Measurements from ENCODE around the gene TM9SF4.
A peak's percentile ranks its signal among the peaks of the same experiment; 100 is the strongest.

Gene TM9SF4

DNA sequence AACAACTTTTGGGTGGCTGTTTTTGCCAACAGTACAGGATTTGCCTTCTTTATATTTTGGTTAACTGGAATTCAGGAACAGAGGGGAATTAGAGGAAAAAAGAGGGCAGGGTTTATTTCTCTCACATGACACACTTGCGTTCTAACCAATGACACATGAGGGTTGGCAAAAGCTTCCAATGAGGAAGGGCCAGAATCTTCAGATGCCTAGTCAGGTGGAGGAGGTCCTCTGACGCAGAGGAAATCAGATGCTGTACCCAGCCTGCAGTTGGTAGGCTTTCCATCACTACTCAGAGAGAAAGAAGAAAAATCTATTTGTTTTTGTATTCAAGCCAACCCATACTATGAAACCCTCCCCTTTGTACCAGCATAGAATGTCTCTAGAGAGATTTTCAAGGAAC is 20.8 kb downstream of the TM9SF4 start:
- DNase-seq = no peak

DNA sequence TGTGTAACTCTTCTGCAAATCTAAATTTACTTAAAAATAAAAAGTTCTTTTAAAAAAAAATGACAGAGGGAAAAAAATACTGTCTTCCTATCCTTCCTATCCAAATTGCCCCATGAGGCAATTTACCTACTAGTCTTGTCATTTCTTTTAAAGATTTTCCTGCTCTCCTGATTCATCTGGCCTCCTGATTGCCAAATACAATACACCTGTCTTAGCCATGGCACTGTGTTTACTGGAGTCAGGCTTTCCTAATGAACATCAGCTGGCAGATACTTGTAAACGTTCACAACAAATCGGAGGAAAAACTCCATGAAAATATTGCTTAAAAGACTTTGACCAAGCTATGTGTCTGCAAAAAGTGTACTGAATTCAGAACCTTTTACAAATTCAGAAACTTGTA is 21.5 kb downstream of the TM9SF4 start:
- DNase-seq = no peak

DNA sequence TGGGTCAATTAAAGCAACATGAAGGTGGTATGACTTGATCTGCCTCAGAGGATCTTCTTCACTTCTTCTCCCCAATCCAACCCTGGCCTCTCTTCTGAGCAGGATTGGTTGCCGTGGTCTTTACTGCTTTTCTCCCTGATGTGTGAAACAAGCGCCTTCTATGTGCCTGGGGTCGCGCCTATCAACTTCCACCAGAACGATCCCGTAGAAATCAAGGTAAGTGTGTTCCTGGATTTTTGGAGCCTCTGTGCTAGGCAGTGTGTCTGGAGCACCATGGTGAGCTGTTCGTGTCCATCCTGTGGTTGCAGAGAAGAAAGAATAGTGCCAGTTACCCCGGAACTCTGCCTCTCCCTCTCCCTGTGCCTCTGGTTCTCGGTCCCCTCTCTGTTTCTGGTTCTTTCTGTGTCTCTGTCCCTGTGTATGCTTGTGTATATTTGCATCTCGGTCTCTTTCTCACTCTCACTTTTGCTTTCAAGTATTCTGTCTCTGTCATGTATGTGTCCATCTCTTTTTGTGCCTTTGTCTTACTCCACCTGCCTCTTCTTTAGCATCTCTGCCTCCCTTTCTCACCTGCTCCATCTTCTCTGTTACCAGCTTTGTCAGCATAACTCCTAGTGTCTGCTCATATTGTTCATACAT is 23.5 kb downstream of the TM9SF4 start:
- DNase-seq = no peak

DNA sequence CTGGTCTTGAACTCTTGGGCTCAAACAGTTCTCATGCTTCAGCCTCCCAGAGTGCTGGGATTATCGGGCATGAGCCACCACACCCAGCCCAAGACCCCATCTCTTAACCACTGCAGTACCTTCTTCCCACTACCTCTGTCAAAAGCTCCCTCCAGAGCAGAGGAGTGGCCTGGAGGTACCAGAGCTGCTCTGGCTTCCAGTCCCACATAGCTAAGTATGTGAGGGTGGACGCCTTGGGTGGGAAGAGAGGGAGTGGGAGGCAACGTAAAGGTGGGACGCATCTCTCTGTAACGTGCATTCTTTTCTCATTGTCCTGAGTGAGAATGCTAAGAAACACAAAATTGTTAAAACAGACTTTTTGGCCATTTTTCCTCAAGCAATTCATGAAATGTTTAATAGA is 24.5 kb downstream of the TM9SF4 start:
- DNase-seq = no peak

DNA sequence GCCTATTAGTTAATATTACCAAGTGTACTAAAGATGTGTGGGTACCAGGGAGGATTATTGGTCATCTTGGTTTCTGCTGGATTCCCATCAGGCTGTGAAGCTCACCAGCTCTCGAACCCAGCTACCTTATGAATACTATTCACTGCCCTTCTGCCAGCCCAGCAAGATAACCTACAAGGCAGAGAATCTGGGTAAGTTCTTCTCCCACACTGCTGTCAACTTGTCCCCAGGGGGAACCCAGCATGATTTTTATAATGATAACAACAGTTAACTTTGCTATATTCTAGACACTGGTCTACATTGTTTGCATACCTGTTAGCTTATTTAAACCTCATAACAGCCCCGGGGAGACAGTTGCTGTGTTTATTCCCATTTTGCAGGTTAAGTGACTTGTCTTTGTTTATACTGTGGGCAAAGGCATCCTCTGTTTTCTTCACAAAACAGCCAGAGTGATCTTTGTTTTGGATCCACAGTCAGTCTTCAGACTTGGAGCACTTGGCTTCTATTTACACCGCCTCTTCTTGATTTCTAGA is 26.5 kb downstream of the TM9SF4 start:
- DNase-seq = no peak

DNA sequence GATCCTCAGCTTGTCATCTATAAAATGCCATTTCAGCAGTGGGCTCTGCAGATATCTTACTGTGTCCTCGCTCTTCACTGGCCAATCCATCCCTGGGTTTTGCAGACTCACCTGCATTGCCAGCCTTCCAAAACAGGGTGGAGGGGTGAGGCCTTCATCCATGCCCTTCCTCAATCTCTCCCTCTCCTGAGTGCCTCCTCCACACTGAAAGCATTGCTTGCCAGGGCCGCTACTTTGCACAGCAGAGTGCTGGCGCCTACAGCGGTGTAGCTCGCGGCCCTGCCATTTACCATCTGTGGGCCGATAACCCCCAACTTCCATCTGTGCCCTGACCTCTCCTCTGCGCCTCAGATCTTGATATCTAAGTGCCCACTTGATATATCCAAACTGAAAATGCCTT is 29.4 kb downstream of the TM9SF4 start:
- DNase-seq = no peak

DNA sequence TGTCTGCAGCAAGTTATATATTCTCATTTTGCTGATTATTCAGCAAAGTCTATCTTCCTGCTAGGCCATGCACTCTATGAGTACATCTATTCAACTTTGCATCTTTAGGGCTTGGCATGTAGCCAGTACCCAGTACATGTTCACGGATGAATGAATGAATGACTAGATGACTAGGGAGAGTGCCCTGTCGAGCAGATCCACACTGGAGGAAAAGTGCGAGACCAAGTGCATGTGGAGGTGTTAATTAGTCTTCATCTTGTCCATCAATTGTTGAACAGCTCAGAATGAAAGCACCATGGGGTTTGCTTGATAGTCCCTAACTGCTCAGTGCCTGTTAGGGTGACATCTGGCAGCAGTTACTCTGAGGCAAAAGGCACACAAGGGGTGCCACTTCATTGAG is 30.4 kb downstream of the TM9SF4 start:
- DNase-seq = no peak

DNA sequence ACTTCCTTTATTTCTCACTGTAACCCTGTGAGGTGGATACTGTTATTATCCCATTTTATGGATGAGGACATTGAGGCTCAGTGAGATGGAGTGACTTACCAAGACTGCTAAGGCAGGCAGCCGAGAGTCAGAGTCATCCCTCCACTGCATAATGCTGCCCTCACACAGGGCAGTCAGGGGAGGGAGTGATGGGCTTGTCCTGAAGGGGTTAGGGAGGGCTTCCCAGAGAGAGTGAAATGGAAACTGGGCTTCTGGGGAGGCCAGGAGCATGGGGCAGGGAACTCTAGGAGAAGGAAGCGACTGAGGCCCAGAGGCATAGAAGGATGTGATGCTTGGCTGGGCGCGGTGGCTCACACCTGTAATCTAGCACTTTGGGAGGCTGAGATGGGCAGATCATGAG is 31.1 kb downstream of the TM9SF4 start:
- DNase-seq = no peak

DNA sequence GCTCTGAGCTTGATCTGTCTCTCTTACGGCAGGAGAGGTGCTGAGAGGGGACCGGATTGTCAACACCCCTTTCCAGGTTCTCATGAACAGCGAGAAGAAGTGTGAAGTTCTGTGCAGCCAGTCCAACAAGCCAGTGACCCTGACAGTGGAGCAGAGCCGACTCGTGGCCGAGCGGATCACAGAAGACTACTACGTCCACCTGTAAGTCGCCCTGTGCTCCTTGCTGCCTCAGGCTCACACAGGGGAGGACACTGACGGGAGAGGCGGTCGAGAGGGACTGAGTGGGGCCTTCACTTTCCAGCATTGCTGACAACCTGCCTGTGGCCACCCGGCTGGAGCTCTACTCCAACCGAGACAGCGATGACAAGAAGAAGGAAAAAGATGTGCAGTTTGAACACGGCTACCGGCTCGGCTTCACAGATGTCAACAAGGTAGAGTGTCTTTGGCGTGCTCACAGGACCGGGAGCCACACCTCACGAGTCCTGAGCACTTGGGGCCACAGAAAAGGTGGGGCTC is 32.0 kb downstream of the TM9SF4 start:
- no peak for DNase-seq

DNA sequence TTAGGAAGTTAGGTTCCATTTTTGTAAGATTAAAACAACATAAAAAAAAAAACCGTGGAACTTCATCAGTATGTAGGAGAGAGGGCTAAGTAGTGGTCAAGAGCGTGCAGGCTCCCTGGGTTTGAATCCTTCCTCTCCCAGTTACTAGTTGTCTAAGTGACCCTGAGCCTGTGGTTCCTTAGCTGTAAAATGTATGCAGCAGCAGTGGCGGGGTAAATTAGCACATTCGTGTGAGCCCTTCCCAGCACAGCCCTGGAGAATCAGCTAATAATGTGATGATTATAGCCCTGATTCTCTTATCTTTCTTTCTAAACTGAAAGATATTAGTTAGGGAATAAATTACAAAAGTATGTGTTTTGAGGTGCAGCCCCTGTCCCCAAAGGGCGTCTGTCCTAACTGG is 32.6 kb downstream of the TM9SF4 start:
- DNase-seq = no peak

DNA sequence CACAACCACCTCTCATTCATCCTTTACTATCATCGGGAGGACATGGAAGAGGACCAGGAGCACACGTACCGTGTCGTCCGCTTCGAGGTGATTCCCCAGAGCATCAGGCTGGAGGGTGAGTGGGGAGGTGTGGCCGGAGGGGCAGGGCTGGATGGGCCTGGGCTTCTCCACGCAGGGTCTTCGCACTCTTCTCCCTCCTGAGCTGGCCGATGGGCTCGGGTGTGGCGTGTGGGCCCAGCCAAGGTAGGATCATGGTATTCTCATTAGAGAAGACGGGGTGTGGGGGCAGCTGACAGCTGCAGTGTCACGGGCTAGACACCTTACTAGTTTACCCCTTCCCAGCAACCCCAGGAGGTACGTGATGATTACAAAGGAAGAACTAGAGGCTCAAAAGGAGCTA is 33.5 kb downstream of the TM9SF4 start:
- DNase-seq = no peak

DNA sequence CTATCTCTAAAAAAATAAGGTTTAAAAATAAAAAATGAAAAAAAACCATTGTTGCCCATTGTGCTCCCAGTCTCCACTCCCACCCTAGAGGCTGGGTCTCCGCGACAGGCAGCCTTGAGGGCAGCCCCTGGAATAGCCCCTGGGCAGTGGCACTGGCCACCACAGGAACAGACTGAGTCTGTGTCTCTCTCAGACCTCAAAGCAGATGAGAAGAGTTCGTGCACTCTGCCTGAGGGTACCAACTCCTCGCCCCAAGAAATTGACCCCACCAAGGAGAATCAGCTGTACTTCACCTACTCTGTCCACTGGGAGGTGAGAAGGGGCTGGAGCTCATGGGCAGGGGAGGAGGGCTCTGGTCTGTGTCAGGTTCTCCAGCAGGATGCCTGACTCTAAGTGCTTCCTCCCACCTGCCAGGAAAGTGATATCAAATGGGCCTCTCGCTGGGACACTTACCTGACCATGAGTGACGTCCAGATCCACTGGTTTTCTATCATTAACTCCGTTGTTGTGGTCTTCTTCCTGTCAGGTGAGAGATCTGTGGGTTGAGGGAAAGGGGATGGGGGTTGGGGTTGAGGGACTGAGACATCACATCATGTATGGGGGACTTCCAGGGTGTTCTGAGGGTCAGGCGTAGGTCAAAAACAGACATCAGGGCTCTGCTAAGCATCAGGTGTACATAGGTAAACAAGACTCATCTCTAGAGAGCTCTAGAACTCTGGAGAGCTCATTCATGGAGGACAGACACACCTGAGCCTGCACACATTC is 35.6 kb downstream of the TM9SF4 start:
- no peak for DNase-seq

DNA sequence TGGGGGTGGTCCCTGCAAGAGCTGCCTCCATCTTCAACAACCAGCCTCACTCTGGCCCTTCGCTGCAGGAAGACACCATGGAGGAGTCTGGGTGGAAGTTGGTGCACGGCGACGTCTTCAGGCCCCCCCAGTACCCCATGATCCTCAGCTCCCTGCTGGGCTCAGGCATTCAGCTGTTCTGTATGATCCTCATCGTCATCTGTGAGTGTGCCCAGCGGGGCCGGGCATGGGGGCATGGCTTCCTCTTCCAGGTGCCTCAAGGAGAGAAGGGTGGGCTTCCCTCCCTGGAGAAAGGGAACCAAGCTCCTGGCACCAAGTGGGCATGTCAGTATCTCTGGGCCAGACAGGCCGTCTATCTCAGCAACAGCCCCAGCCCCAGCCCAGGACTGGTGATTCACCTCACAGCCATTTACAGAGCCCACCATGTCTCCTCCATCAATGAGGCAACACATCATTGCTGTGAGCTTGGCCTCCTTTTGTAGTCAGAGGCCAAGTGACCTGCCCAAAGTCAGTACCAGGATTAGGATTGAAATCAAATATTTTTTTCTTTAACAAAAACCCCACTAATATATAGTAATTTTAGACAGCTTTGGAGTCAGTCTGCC is 40.2 kb downstream of the TM9SF4 start:
- DNase-seq = no peak

DNA sequence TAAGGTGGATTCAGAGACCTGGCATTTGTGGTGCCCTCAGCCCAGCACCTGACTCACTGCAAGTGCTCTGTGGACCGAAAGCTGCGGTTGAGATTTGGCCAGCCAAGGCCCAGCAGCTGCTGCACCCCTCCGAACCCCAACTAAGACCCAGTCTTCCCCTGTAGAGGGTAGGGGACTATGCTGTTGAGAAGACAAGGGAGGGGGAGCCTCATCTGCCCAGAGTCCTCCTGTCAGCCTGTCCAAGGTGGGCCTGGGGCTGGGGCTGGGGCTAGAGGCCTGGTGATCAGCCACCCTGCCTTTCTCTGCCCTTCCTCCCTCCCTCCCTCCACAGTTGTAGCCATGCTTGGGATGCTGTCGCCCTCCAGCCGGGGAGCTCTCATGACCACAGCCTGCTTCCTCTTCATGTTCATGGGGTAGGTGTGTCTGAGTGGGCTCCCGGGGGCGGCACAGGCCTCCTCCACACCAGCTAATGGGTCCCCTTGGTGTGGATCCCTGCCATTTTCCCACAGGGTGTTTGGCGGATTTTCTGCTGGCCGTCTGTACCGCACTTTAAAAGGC is 40.9 kb downstream of the TM9SF4 start:
- no peak for DNase-seq

DNA sequence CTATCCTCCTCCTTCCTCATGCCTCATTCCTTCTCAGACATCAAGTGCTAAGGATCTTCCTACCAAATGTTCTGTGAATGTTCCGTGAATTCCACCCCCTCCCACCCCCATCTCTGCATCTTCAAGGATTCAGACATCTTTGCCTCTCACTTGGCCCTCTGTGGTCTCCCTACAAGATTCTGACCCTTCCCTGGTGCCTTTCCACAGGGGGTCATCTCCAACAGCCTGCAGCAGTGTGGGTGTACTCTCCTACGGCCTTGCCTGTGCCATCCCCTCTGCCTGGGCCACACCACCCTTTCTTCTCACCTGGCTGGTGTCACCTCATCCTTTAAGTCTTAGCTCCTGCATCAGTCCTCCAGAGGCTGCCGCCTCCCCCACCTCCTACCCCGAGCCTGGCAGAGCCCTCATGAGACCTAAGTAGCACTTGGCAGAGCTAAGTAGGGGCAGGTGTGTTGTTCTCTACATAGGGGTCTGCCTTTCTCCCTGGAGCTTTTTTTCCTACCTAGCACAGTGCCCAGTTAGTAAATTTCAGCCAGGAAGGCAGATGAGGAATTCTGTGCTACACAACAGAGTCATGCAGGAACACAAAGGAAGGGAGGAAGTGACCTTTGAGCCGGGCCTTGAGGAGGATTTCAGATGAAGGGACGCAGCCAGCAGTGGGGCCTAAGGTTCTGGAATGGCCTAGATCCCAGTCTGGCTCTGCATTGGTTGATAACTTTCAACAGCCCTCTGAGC is 43.1 kb downstream of the TM9SF4 start:
- no peak for DNase-seq

DNA sequence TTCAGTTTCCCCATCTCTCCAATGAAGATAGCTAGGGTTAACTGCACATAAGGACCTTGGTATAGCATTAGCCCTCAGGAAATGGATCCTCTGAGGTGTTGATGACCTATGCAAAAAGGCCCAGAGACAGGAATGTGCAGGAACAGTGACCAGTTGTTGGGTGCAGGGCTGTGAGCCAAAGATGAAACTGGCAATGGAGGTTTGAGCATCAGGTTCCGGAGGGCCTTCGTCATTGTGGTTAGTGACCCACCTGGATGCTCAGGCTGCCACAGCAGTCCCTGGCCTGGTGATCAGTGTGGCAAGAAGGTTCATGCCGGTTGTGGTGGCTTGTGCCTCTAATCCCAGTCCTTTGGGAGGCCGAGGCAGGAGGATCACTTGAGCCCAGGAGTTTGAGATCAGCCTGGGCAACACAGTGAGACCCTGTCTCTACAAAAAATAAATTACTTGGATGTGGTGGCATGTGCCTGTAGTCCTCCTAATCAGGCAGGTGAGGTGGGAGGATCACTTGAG is 43.7 kb downstream of the TM9SF4 start:
- DNase-seq = no peak

DNA sequence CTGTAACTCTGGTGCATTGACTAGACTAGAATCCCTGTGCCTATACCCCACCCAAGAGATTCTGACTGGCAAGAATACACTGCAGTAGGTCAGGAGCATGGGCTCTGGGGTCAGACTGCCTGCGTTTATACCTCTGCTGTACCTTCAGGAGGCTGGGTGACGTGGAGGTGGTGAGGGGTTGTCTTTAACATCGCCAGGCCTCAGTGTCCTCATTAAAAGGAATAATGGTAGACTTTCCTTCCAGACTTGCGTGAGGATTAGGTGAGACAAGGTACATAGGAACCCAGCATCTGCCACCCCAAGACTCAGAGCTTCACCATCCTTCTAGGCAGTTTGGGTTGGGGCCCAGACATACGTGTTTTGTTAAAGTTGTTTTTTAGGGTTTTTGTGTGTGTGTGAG is 44.3 kb downstream of the TM9SF4 start:
- DNase-seq = no peak

DNA sequence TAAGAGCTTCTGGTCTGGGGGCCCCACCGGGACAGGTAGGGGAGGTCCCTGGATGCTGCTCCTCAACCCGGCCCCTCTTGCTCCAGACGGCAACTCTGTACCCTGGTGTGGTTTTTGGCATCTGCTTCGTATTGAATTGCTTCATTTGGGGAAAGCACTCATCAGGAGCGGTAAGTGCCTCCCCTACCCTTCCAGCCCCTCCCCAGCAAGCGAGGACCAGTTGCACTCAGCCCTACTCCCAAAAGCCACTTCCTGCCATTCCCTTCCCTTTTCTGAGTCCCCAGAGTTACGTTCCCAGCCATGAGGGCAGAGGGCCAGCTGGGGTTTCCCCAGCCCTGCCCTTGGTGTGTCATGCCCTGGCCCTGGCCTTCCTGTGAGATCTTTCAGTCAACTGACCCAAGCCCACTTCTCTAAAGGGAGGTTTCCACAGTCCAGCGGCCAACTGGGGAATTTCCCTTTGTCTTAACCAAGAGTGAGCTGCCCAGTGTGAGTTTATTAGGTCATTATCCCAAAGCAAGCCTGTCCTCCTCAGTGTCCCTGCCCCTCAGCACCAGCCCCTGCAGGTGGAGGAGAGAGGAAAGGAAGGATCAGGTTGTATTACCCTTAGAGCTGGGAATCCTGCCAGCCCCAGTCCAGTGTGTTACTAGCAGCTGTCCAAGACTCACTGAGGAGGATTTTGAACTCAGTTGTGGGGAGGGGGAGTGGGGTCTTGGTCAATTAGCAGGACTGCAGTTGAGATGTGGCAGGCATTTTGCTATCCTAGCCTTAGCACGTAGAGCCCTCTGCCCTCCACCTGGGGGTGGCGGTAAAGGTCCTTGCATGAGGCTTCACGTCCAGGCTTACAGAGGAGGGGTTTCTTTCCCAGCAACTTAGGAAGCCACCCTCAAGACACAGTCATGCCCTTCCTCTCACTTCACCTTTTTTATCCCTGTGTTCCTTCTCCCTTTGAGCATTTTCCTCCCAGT is 45.8 kb downstream of the TM9SF4 start:
- peak; percentile 41 for DNase-seq

DNA sequence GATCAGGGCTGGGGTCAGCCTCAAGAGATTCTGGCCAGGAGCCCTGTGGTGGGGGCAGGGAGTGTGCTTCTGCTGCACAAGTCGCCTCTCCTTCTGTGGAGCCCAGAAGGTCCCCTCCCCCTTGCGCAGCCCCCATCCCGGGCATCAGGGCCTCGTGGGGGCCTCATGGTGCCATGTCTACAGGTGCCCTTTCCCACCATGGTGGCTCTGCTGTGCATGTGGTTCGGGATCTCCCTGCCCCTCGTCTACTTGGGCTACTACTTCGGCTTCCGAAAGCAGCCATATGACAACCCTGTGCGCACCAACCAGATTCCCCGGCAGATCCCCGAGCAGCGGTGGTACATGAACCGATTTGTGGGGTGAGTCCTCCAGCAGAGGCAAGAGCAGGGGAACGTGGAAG is 48.1 kb downstream of the TM9SF4 start:
- no peak for DNase-seq

DNA sequence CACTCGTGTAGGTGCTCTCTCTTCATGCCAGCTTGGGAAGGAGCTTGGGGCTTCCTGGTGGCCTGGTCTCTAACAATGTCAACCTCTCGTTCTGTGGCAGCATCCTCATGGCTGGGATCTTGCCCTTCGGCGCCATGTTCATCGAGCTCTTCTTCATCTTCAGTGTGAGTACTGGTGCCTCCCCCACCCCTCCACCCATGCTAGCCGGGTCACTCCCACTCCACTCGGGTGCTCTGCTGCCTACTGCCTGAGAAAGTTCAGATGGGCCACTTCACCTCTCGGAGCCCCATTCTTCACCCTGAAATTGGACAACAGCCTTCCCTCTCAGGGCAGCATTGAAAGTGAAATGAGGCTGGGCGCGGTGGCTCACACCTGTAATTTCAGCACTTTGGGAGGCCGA is 48.8 kb downstream of the TM9SF4 start:
- no peak for DNase-seq

DNA sequence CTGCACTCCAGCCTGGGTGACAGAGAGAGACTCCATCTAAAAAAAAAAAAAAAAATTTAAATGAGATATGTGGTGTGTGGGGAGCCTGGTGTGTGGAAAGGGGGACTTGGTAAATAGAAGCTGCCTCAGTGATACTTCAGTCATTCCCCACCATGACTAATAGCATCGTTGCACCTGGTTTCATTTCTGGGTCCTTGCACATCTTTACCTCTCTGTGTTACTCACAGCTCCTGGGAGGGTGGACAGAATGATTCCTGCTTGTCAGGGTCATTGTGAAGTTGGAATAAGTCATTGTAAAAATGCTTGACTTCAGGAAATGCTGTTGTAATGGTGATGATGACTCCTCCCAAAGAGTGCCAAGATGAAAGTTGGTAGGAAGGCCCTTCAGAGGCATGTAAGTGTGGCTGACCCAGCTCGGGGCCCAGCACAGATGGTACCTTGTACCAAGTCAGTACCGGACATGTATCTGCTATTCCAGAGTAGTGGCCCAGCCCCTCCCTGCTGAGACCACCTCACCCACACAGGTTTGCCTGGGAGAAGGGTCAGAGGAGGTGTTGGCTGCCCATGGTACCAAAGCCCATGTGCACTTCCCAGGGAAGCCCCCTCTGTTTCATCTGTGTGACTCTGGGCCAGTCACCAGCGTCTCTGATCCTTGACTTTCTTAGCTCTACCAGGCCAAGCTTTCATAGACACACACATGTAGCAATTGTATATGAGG is 49.6 kb downstream of the TM9SF4 start:
- DNase-seq = no peak
